Subcutaneous adipose tissue (tissue), 4 donors: ENCODE measurements around the gene COX7B2. TPM values are rescaled to one million over a fixed set of nuclear protein-coding genes. Genes with fewer than 3 reads are reported as not detected.

Experiments used
- CTCF ChIP-seq: fragments of 450-650 bp; IDR thresholded peaks from one replicate; pipeline ENCODE4 v1.5.1; 2016; ENCODE audit warnings: low read depth, mild to moderate bottlenecking, control low read depth, antibody characterized with exemption, moderate library complexity
- total RNA-seq, 4 donors: library from RNA; depleted of rRNA; stranded (reverse); fragments of >200 nt; gene quantifications; one replicate each; pipeline ENCODE4 v1.1.0, GENCODE V29; 2016

Gene COX7B2
- total RNA-seq, 4 donors from 2014 or later: not detected

- TF ChIP-seq CTCF: no peak
These were observed 9.0 kb downstream of the COX7B2 start for GRCh38 chr4:46900082-46900481.

GRCh38 chr4:46894826-46895225 lies 14.2 kb downstream of the COX7B2 start:
- no peak for TF ChIP-seq CTCF

GRCh38 chr4:46890056-46890455 lies 19.0 kb downstream of the COX7B2 start:
- no peak for TF ChIP-seq CTCF

- no peak for TF ChIP-seq CTCF
These were observed 19.6 kb downstream of the COX7B2 start for GRCh38 chr4:46889410-46889809.

- TF ChIP-seq CTCF: no peak
These were observed 22.3 kb downstream of the COX7B2 start for GRCh38 chr4:46886711-46887110.

GRCh38 chr4:46878641-46879040 lies 30.4 kb downstream of the COX7B2 start:
- TF ChIP-seq CTCF: no peak

GRCh38 chr4:46874811-46875210 lies 34.2 kb downstream of the COX7B2 start:
- no peak for TF ChIP-seq CTCF
